GM23338 (cell line): Measurements from ENCODE around the gene MUC5AC.
"Not testable (repeated sequence)": the region's sequence is repeated elsewhere in the genome, so short reads cannot be mapped to it uniquely, and the experiment has no call there.

Experiments used
- CREB1 ChIP-seq: fragments of 250-450 bp; sonication (Bioruptor Pico); IDR thresholded peaks from 2 replicates; pipeline ENCODE4 v1.5.0; 2020; ENCODE audit warnings: low read depth, mild to moderate bottlenecking, moderate library complexity
- EZH2 ChIP-seq: fragments of 200-600 bp; sonication (generic); IDR thresholded peaks from one replicate; pipeline ENCODE4 v1.8.0; 2017; ENCODE audit warnings: antibody characterized with exemption, mild to moderate bottlenecking, low read depth; ENCODE audit not compliant: unreplicated experiment
- EZH2phosphoT487 ChIP-seq: fragments of 200-600 bp; sonication (generic); IDR thresholded peaks from one replicate; pipeline ENCODE4 v1.8.1; 2018; ENCODE audit warnings: antibody characterized with exemption; ENCODE audit not compliant: unreplicated experiment
- JUNB ChIP-seq: IDR thresholded peaks from one replicate; pipeline ENCODE4 v1.6.1; 2016; ENCODE audit warnings: antibody characterized with exemption; ENCODE audit not compliant: unreplicated experiment
- POLR2AphosphoS5 ChIP-seq: IDR thresholded peaks from 2 replicates; pipeline ENCODE4 v1.6.1; 2016; ENCODE audit warnings: antibody characterized with exemption, low read depth
- STAT1 ChIP-seq: IDR thresholded peaks from one replicate; pipeline ENCODE4 v1.6.1; 2016; ENCODE audit warnings: antibody characterized with exemption; ENCODE audit not compliant: unreplicated experiment
- ZNF114 ChIP-seq: fragments of 250-450 bp; sonication (Bioruptor Pico); IDR thresholded peaks from 2 replicates; pipeline ENCODE4 v1.5.0; 2020; ENCODE audit warnings: mild to moderate bottlenecking, moderate library complexity
- ZNF331 ChIP-seq: fragments of 250-450 bp; sonication (Bioruptor Pico); IDR thresholded peaks from 2 replicates; pipeline ENCODE4 v1.5.0; 2020; ENCODE audit warnings: low read depth, mild to moderate bottlenecking, moderate library complexity
- TF ChIP-seq, protein P1 (sequence below), 2 experiments: fragments of 200-600 bp in 1 of 2; sonication (generic) in 1 of 2; conservative IDR thresholded peaks; 2 replicates each; pipeline versions ENCODE4 v1.5.1 to v1.6.1; 2016 to 2017; ENCODE audit warnings: antibody characterized with exemption in 2 of 2, low read depth in 2 of 2, mild to moderate bottlenecking in 2 of 2, moderate library complexity in 1 of 2
- TF ChIP-seq, protein P2 (sequence below): IDR thresholded peaks from one replicate; pipeline ENCODE4 v1.6.1; 2018; ENCODE audit warnings: antibody characterized with exemption; ENCODE audit not compliant: unreplicated experiment

DNA sequence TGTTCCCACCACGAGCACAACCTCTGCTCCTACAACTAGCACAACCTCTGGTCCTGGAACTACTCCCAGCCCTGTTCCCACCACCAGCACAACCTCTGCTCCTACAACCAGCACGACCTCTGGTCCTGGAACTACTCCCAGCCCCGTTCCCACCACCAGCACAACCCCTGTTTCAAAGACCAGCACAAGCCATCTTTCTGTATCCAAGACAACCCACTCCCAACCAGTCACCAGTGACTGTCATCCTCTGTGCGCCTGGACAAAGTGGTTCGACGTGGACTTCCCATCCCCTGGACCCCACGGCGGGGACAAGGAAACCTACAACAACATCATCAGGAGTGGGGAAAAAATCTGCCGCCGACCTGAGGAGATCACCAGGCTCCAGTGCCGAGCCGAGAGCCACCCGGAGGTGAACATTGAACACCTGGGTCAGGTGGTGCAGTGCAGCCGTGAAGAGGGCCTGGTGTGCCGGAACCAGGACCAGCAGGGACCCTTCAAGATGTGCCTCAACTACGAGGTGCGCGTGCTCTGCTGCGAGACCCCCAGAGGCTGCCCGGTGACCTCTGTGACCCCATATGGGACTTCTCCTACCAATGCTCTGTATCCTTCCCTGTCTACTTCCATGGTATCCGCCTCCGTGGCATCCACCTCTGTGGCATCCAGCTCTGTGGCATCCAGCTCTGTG is 34.2 kb downstream of the MUC5AC start:
- TF ChIP-seq, protein P1, sequence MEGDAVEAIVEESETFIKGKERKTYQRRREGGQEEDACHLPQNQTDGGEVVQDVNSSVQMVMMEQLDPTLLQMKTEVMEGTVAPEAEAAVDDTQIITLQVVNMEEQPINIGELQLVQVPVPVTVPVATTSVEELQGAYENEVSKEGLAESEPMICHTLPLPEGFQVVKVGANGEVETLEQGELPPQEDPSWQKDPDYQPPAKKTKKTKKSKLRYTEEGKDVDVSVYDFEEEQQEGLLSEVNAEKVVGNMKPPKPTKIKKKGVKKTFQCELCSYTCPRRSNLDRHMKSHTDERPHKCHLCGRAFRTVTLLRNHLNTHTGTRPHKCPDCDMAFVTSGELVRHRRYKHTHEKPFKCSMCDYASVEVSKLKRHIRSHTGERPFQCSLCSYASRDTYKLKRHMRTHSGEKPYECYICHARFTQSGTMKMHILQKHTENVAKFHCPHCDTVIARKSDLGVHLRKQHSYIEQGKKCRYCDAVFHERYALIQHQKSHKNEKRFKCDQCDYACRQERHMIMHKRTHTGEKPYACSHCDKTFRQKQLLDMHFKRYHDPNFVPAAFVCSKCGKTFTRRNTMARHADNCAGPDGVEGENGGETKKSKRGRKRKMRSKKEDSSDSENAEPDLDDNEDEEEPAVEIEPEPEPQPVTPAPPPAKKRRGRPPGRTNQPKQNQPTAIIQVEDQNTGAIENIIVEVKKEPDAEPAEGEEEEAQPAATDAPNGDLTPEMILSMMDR (conservative IDR thresholded peaks at IDR 0.05; ENCODE audit: low read depth in 2 of 2): not testable (repeated sequence)
- not testable (repeated sequence) for TF ChIP-seq POLR2AphosphoS5; EZH2; JUNB; ZNF331 (CRISPR knock-in tag); EZH2phosphoT487; CREB1 (CRISPR knock-in tag); STAT1; ZNF114 (CRISPR knock-in tag)
- TF ChIP-seq, protein P2, sequence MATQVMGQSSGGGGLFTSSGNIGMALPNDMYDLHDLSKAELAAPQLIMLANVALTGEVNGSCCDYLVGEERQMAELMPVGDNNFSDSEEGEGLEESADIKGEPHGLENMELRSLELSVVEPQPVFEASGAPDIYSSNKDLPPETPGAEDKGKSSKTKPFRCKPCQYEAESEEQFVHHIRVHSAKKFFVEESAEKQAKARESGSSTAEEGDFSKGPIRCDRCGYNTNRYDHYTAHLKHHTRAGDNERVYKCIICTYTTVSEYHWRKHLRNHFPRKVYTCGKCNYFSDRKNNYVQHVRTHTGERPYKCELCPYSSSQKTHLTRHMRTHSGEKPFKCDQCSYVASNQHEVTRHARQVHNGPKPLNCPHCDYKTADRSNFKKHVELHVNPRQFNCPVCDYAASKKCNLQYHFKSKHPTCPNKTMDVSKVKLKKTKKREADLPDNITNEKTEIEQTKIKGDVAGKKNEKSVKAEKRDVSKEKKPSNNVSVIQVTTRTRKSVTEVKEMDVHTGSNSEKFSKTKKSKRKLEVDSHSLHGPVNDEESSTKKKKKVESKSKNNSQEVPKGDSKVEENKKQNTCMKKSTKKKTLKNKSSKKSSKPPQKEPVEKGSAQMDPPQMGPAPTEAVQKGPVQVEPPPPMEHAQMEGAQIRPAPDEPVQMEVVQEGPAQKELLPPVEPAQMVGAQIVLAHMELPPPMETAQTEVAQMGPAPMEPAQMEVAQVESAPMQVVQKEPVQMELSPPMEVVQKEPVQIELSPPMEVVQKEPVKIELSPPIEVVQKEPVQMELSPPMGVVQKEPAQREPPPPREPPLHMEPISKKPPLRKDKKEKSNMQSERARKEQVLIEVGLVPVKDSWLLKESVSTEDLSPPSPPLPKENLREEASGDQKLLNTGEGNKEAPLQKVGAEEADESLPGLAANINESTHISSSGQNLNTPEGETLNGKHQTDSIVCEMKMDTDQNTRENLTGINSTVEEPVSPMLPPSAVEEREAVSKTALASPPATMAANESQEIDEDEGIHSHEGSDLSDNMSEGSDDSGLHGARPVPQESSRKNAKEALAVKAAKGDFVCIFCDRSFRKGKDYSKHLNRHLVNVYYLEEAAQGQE: not testable (repeated sequence)
